GM12878 (cell line): ENCODE measurements around the gene HMOX1. TPM values are rescaled to one million over a fixed set of nuclear protein-coding genes. Genes with fewer than 3 reads are reported as not detected.
A peak's percentile ranks its signal among the peaks of the same experiment; 100 is the strongest.

ENCODE experiments used
- DPF2 ChIP-seq: fragments of 450-650 bp; IDR thresholded peaks from 2 replicates; pipeline ENCODE4 v1.6.1; 2017; ENCODE audit warnings: mild to moderate bottlenecking
- MEF2A ChIP-seq: IDR thresholded peaks from 2 replicates; pipeline ENCODE4 v1.6.1; 2011; ENCODE audit warnings: low read depth, mild to moderate bottlenecking, low read length, moderate library complexity; ENCODE audit not compliant: insufficient read depth
- MTA3 ChIP-seq: IDR thresholded peaks from 2 replicates; pipeline ENCODE4 v1.6.1; 2012; ENCODE audit warnings: low read length, inconsistent platforms, borderline replicate concordance
- MYB ChIP-seq: fragments of 150-350 bp; IDR thresholded peaks from 2 replicates; pipeline ENCODE4 v1.6.1; 2014; ENCODE audit warnings: mild to moderate bottlenecking, low read depth, low read length, borderline replicate concordance
- NFYB ChIP-seq: IDR thresholded peaks from 2 replicates; pipeline ENCODE4 v1.6.1; 2011; ENCODE audit warnings: low read depth, mild to moderate bottlenecking, low read length, improper control_type of control experiment, moderate library complexity; ENCODE audit not compliant: insufficient read depth
- PAX5 ChIP-seq: IDR thresholded peaks from 2 replicates; pipeline ENCODE4 v1.6.1; 2011; ENCODE audit warnings: low read depth, low read length, borderline replicate concordance
- SREBF1 ChIP-seq: IDR thresholded peaks from 2 replicates; pipeline ENCODE4 v1.6.1; 2012; ENCODE audit warnings: mild to moderate bottlenecking, low read length
- ZNF274 ChIP-seq: IDR thresholded peaks from one replicate; pipeline ENCODE4 v1.8.0; 2011; ENCODE audit not compliant: insufficient read length, insufficient read depth
- polyA plus RNA-seq, 11 experiments: library from polyadenylated mRNA; depleted of rRNA in 4 of 11; unstranded in 6 of 11; stranded (reverse) in 5 of 11; fragments of >200 nt; fragmentation: Nextera tagmentation in 4 of 11; fragmentation: Illumina TruSeq in 1 of 11; extraction: Ambion mirVana in 4 of 11; extraction: Trizol in 1 of 11; gene quantifications; 1 replicate in 1 of 11; 2 replicates in 10 of 11; pipeline versions ENCODE4 v1.2.1 to v1.2.3, GENCODE V29; 2011 to 2016; ENCODE audit warnings: inconsistent platforms in 2 of 11, missing spikeins in 2 of 11, low read depth in 1 of 11
- total RNA-seq, 4 experiments: library from RNA; depleted of rRNA in 3 of 4; stranded (reverse); fragments of >200 nt in 3 of 4; fragmentation: Illumina TruSeq in 1 of 4; extraction: Trizol in 1 of 4; gene quantifications; 2 replicates each; pipeline versions ENCODE4 v1.2.1 to v1.2.3, GENCODE V29; 2013 to 2021
- TF ChIP-seq, protein P1 (sequence below): IDR thresholded peaks from 2 replicates; pipeline ENCODE4 v1.6.1; 2011; ENCODE audit warnings: borderline replicate concordance, low read depth, mild to moderate bottlenecking, moderate library complexity, low read length; ENCODE audit not compliant: insufficient read depth, poor library complexity, severe bottlenecking
- TF ChIP-seq, protein P2 (sequence below): fragments of 450-650 bp; IDR thresholded peaks from 2 replicates; pipeline ENCODE4 v1.6.1; 2017; ENCODE audit warnings: low read depth, mild to moderate bottlenecking, moderate library complexity

Gene HMOX1
- total and polyA plus RNA-seq, 10 of the 15 experiments (the other 5 are each of a cell fraction or from before 2014, with no cell fraction given) = 1.5 to 36.7 (median 18.8) TPM

DNA sequence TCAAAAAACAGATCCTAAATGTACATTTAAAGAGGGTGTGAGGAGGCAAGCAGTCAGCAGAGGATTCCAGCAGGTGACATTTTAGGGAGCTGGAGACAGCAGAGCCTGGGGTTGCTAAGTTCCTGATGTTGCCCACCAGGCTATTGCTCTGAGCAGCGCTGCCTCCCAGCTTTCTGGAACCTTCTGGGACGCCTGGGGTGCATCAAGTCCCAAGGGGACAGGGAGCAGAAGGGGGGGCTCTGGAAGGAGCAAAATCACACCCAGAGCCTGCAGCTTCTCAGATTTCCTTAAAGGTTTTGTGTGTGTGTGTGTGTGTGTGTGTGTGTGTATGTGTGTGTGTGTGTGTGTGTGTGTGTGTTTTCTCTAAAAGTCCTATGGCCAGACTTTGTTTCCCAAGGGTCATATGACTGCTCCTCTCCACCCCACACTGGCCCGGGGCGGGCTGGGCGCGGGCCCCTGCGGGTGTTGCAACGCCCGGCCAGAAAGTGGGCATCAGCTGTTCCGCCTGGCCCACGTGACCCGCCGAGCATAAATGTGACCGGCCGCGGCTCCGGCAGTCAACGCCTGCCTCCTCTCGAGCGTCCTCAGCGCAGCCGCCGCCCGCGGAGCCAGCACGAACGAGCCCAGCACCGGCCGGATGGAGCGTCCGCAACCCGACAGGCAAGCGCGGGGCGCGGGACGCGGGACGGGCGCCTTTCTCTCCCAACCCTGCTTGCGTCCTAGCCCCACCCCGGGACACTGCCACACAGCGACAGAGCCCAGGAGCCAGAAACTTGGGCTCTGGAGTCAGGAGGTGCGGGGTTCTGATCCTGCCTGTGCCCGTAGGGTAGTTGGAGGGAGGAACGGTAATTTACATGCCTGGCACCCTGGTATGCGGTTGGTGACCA lies at the start of gene HMOX1 (continued):
- TF ChIP-seq SREBF1 (no peak), DPF2 (peak; percentile 70), MYB (no peak), ZNF274 (no peak), NFYB (no peak), MTA3 (no peak), PAX5 (0 out of 2 replicates have a peak, but pooled peaks have one; percentile 8), MEF2A (no peak)
- TF ChIP-seq, protein P1, sequence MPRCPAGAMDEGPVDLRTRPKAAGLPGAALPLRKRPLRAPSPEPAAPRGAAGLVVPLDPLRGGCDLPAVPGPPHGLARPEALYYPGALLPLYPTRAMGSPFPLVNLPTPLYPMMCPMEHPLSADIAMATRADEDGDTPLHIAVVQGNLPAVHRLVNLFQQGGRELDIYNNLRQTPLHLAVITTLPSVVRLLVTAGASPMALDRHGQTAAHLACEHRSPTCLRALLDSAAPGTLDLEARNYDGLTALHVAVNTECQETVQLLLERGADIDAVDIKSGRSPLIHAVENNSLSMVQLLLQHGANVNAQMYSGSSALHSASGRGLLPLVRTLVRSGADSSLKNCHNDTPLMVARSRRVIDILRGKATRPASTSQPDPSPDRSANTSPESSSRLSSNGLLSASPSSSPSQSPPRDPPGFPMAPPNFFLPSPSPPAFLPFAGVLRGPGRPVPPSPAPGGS = no peak
- TF ChIP-seq, protein P2, sequence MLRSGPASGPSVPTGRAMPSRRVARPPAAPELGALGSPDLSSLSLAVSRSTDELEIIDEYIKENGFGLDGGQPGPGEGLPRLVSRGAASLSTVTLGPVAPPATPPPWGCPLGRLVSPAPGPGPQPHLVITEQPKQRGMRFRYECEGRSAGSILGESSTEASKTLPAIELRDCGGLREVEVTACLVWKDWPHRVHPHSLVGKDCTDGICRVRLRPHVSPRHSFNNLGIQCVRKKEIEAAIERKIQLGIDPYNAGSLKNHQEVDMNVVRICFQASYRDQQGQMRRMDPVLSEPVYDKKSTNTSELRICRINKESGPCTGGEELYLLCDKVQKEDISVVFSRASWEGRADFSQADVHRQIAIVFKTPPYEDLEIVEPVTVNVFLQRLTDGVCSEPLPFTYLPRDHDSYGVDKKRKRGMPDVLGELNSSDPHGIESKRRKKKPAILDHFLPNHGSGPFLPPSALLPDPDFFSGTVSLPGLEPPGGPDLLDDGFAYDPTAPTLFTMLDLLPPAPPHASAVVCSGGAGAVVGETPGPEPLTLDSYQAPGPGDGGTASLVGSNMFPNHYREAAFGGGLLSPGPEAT = no peak
